SK-N-SH (cell line): ENCODE results near the gene AEBP1.

Source experiments
- CHD2 ChIP-seq: fragments of 150-350 bp; IDR thresholded peaks from 2 replicates; pipeline ENCODE4 v1.6.1; 2018; ENCODE audit warnings: low read length; ENCODE audit not compliant: partially characterized antibody
- CTCF ChIP-seq: fragments of 200-600 bp; sonication (generic); IDR thresholded peaks from 2 replicates; pipeline ENCODE4 v1.6.1; 2017; ENCODE audit warnings: antibody characterized with exemption, mild to moderate bottlenecking, moderate library complexity
- GABPA ChIP-seq: IDR thresholded peaks from 2 replicates; pipeline ENCODE4 v1.4.0; 2012; ENCODE audit warnings: low read depth, mild to moderate bottlenecking
- NFIC ChIP-seq: IDR thresholded peaks from 2 replicates; pipeline ENCODE4 v1.4.0; 2012; ENCODE audit warnings: borderline replicate concordance
- PBX3 ChIP-seq: IDR thresholded peaks from 2 replicates; pipeline ENCODE4; 2012
- POLR2AphosphoS5 ChIP-seq: IDR thresholded peaks from 2 replicates; pipeline ENCODE4 v1.6.1; 2012; ENCODE audit warnings: low read depth, low read length
- RCOR1 ChIP-seq: fragments of 150-350 bp; IDR thresholded peaks from 2 replicates; pipeline ENCODE4 v1.6.1; 2017; ENCODE audit warnings: antibody characterized with exemption, low read length
- SMC3 ChIP-seq: IDR thresholded peaks from 2 replicates; pipeline ENCODE4 v1.6.1; 2012; ENCODE audit warnings: low read depth, low read length, improper control_type of control experiment
- TAF1 ChIP-seq: IDR thresholded peaks from 2 replicates; pipeline ENCODE4 v1.6.1; 2012; ENCODE audit warnings: low read depth, mild to moderate bottlenecking, low read length, moderate library complexity, borderline replicate concordance
- TEAD4 ChIP-seq: IDR thresholded peaks from 2 replicates; pipeline ENCODE4 v1.4.0; 2012; ENCODE audit warnings: mild to moderate bottlenecking, borderline replicate concordance; ENCODE audit not compliant: insufficient read depth
- YY1 ChIP-seq: IDR thresholded peaks from 2 replicates; pipeline ENCODE4 v1.4.0; 2012; ENCODE audit warnings: low read depth, mild to moderate bottlenecking
- TF ChIP-seq, protein P1 (sequence below): IDR thresholded peaks from 2 replicates; pipeline ENCODE4 v1.4.0; 2012; ENCODE audit warnings: low read depth, borderline replicate concordance
- TF ChIP-seq, protein P2 (sequence below): IDR thresholded peaks from 2 replicates; pipeline ENCODE4 v1.4.0; 2012; ENCODE audit warnings: low read depth

DNA sequence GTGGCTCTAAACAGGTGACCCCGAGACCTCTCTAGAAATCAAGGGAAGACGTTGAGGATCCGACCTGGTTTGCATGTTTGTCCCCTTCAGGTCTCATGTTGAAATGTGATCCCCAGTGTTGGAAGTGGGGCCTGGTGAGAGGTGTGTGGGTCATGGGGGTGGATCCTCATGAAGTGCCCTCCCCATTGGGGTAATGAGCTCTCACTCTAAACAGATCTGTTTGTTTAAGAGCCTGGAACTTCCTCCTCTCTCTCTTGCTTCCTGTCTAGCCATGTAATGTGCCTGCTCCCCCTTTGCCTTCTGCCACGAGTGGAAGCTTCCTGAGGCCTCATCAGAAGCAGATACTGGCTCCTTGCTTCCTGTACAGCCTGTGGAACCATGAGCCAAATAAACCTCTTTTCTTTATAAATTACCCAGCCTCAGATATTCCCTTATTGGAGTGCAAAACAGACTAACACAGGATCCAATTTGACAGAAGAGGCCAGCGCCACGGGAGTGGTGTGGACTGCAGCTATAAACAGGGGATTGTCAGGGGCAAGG, 11.0 kb upstream of the AEBP1 start:
- TF ChIP-seq CTCF (no peak), SMC3 (no peak), NFIC (no peak), PBX3 (no peak), YY1 (no peak), TAF1 (no peak), GABPA (no peak), RCOR1 (no peak), TEAD4 (no peak), POLR2AphosphoS5 (no peak), CHD2 (no peak)
- TF ChIP-seq, protein P1, sequence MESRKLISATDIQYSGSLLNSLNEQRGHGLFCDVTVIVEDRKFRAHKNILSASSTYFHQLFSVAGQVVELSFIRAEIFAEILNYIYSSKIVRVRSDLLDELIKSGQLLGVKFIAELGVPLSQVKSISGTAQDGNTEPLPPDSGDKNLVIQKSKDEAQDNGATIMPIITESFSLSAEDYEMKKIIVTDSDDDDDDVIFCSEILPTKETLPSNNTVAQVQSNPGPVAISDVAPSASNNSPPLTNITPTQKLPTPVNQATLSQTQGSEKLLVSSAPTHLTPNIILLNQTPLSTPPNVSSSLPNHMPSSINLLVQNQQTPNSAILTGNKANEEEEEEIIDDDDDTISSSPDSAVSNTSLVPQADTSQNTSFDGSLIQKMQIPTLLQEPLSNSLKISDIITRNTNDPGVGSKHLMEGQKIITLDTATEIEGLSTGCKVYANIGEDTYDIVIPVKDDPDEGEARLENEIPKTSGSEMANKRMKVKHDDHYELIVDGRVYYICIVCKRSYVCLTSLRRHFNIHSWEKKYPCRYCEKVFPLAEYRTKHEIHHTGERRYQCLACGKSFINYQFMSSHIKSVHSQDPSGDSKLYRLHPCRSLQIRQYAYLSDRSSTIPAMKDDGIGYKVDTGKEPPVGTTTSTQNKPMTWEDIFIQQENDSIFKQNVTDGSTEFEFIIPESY, result no peak
- TF ChIP-seq, protein P2, sequence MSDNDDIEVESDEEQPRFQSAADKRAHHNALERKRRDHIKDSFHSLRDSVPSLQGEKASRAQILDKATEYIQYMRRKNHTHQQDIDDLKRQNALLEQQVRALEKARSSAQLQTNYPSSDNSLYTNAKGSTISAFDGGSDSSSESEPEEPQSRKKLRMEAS, result no peak
